ENCODE data around the gene AFP. TPM values are rescaled to one million over a fixed set of nuclear protein-coding genes. Genes with fewer than 3 reads are reported as not detected.

AFP gene
- total RNA-seq, 1 experiment from 2014 or later: 0.40 TPM

DNA sequence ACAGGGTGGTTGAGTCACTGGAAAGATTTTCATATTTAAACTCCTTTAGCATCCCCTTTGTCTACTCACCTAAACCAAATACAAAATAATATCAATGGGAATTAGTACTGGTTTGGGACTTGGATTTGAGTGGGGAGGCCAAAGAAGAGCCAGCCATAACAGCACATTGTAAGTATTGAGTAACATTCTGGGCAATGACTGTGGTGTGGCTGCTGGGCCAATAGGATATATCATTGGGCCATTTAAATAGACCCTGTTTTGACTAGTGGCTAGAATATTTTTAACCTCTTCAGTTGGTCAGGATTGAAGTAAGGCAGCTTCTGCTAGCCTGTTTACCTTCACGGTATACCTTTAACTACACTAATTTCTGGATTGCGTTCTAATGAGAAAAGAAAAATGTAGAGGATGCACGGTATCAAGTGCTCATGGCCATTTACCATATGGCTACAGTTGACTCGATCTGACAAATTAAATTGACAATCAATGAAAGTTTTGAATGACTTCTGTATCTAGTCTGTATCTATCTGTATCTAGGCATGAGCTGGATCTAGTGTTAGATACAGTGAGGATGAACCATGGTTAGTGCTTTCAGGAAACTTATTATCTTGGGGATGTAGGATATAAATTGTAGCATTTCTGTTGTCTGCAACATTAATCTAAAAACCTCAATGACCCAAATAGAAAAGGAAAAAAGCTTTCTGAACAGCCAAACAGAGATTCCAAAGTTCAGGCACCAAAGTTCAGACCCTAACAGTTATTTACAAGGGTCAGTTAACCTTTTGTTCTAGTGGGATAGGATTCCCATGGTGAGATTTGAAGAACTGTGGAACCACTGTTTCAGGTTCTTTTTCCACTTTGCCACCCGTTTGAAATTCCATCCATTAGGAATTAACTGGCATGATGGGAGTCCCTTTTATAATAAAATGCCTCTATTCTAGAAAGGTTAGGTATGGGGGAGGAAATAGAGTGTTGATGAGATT is 38.7 kb upstream of the AFP start:
- Histone ChIP-seq H3K27ac (ENCODE audit: low read length) (no peak overlapping the region), H4K20me1 (ENCODE audit: low read length) (no peaks in the 10 kb centered on the region), H3K9me3 (ENCODE audit: low read length) (no peaks in the 10 kb centered on the region), H3K27me3 (ENCODE audit: low read length) (peaks cover 55% of the 10 kb centered on the region), H3K9ac (ENCODE audit: low read length) (no peak overlapping the region), H3K4me1 (ENCODE audit: insufficient read depth, low read length) (no peaks in the 10 kb centered on the region), H3K4me2 (ENCODE audit: low read length) (no peak overlapping the region), H3K79me2 (ENCODE audit: low read length) (no peaks in the 10 kb centered on the region), H3K4me3 (ENCODE audit: low read length) (no peak overlapping the region), H3K36me3 (ENCODE audit: low read depth, low read length) (no peaks in the 10 kb centered on the region), H2AFZ (ENCODE audit: low read length) (no peak overlapping the region), H3K9me2 (replicated peaks; ENCODE audit: low read length) (no peaks in the 10 kb centered on the region), H3F3A (ENCODE audit: low read length, unreplicated experiment) (no peaks in the 10 kb centered on the region)
- TF ChIP-seq EZH2 (IDR thresholded peaks at IDR 0.05; ENCODE audit: low read length, unreplicated experiment): no peak
- TF ChIP-seq EZH2phosphoT487 (IDR thresholded peaks at IDR 0.05; ENCODE audit: borderline replicate concordance, low read length): no peak
- TF ChIP-seq CTCF (conservative IDR thresholded peaks at IDR 0.05; ENCODE audit: low read depth, low read length): no peak
- ChIA-PET POLR2A (ENCODE audit: unreplicated experiment) (no interaction called here), CTCF (no interaction called here)
- no peak for DNase-seq
- intact Hi-C loops (cut with micrococcal nuclease): loop anchor here (5.0 kb wide), 1 partner anchor 50 kb away; no protein-coding TSS in a partner anchor
- no TSS peak for BruUV-seq (replicated peaks)
- no peak for ATAC-seq

- ChIA-PET CTCF (no interaction called here), POLR2A (ENCODE audit: unreplicated experiment) (no interaction called here)
- H3K9me3 ChIP-seq (ENCODE audit: low read length): no peaks in the 10 kb centered on the region
- H3K4me3 ChIP-seq (ENCODE audit: low read length): no peak overlapping the region
- no peaks in the 10 kb centered on the region for H3K79me2 ChIP-seq (ENCODE audit: low read length)
- no peaks in the 10 kb centered on the region for H3K9me2 ChIP-seq (replicated peaks; ENCODE audit: low read length)
- ATAC-seq (peak; percentile 43), DNase-seq (no peak)
- H3K36me3 ChIP-seq (ENCODE audit: low read depth, low read length): no peaks in the 10 kb centered on the region
- H4K20me1 ChIP-seq (ENCODE audit: low read length): no peaks in the 10 kb centered on the region
- TF ChIP-seq CTCF (conservative IDR thresholded peaks at IDR 0.05; ENCODE audit: low read depth, low read length) (no peak), EZH2 (IDR thresholded peaks at IDR 0.05; ENCODE audit: low read length, unreplicated experiment) (no peak), EZH2phosphoT487 (IDR thresholded peaks at IDR 0.05; ENCODE audit: borderline replicate concordance, low read length) (no peak)
- no TSS peak for BruUV-seq (replicated peaks)
- no peak overlapping the region for H2AFZ ChIP-seq (ENCODE audit: low read length)
- H3F3A ChIP-seq (ENCODE audit: low read length, unreplicated experiment): no peaks in the 10 kb centered on the region
- no peak overlapping the region for H3K27ac ChIP-seq (ENCODE audit: low read length)
- H3K4me1 ChIP-seq (ENCODE audit: insufficient read depth, low read length): no peaks in the 10 kb centered on the region
- no peak overlapping the region for H3K9ac ChIP-seq (ENCODE audit: low read length)
- intact Hi-C loops (cut with micrococcal nuclease): no loop called here
- H3K27me3 ChIP-seq (ENCODE audit: low read length): peaks cover 37% of the 10 kb centered on the region
- H3K4me2 ChIP-seq (ENCODE audit: low read length): no peak overlapping the region
Measured at GRCh38 chr4:73401412-73401811, 34.6 kb upstream of the AFP start.

- Histone ChIP-seq H3F3A (ENCODE audit: low read length, unreplicated experiment) (no peaks in the 10 kb centered on the region), H3K4me2 (ENCODE audit: low read length) (no peak within 1 kb of the TSS), H3K4me1 (ENCODE audit: insufficient read depth, low read length) (no peaks in the 10 kb centered on the region), H3K9me3 (ENCODE audit: low read length) (no peaks in the 10 kb centered on the region), H3K4me3 (ENCODE audit: low read length) (no peak within 1 kb of the TSS), H2AFZ (ENCODE audit: low read length) (no peak within 1 kb of the TSS), H3K9me2 (replicated peaks; ENCODE audit: low read length) (no peaks in the 10 kb centered on the region), H3K79me2 (ENCODE audit: low read length) (no peaks in the 10 kb centered on the region), H3K36me3 (ENCODE audit: low read depth, low read length) (no peaks in the 10 kb centered on the region), H3K9ac (ENCODE audit: low read length) (no peak within 1 kb of the TSS), H4K20me1 (ENCODE audit: low read length) (no peaks in the 10 kb centered on the region), H3K27ac (ENCODE audit: low read length) (no peak within 1 kb of the TSS), H3K27me3 (ENCODE audit: low read length) (peaks cover 31% of the 10 kb centered on the region)
- DNase-seq (no peak), ATAC-seq (no peak)
- TF ChIP-seq EZH2 (IDR thresholded peaks at IDR 0.05; ENCODE audit: low read length, unreplicated experiment) (no peak), EZH2phosphoT487 (IDR thresholded peaks at IDR 0.05; ENCODE audit: borderline replicate concordance, low read length) (no peak), CTCF (conservative IDR thresholded peaks at IDR 0.05; ENCODE audit: low read depth, low read length) (no peak)
- ChIA-PET CTCF (no interaction called here), POLR2A (ENCODE audit: unreplicated experiment) (no interaction called here)
- intact Hi-C loops (cut with micrococcal nuclease): no loop called here
- BruUV-seq (replicated peaks): no TSS peak
Measured at GRCh38 chr4:73404042-73404441, 32.0 kb upstream of the AFP start, which contains the start of gene ALB. ALB (plus strand) TSS chr4:73404287; CDS start chr4:73404328, 41 bp downstream.

All from PC-3 (cell line).